Activated CD4-positive, alpha-beta T cell treated with anti-CD3 and anti-CD28 coated beads, Interleukin-2, Interleukin-4, amounts not matched to agents 100 ng/mL and 50 ng/mL, durations not matched to agents 16 hours and 8 hours (primary cell): ENCODE results near the gene PAX5.

ENCODE experiments used
- DNase-seq: peaks from one replicate; pipeline ENCODE4 v3.0.0-alpha.2; 2020; ENCODE audit warnings: low spot score

Gene PAX5

GRCh38 chr9:36802201-36802920 lies 231.7 kb downstream of the PAX5 start:
- no peak for DNase-seq

GRCh38 chr9:36800455-36800854 lies 233.6 kb downstream of the PAX5 start:
- DNase-seq = no peak

DNA sequence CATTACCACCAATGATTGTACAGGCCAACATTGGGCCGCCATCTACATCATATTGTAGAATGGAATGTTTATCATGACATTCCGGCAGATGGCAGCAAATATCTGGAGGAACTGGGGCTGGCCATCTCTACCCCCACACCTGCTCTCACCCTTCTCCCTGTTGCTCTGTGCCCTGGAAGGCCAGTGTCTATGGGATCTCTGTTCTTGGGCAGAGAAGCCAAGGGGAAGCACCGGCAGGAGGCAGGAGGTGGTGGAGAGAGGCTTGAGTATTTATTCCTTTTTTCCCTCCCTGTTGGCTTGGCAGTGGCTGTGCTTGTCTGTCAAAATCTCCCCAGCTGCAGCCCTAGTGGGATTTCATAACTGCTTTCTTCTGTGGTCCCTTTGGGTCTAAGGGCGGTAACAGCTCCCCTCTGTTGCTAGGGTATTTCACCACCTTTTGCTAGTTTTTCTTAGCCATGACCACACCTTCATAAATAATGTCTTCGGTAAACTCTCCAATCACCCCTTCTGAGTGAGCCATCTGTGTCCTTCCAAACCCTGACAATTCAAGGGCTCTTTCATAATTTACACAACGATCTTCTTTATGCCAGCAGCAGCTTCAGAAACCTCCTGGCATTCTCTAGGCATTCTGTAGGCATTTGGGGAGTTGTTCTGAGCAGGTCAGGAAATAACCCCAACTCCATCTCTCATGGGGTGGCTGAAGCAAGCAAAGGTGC lies 235.6 kb downstream of the PAX5 start:
- no peak for DNase-seq

DNA sequence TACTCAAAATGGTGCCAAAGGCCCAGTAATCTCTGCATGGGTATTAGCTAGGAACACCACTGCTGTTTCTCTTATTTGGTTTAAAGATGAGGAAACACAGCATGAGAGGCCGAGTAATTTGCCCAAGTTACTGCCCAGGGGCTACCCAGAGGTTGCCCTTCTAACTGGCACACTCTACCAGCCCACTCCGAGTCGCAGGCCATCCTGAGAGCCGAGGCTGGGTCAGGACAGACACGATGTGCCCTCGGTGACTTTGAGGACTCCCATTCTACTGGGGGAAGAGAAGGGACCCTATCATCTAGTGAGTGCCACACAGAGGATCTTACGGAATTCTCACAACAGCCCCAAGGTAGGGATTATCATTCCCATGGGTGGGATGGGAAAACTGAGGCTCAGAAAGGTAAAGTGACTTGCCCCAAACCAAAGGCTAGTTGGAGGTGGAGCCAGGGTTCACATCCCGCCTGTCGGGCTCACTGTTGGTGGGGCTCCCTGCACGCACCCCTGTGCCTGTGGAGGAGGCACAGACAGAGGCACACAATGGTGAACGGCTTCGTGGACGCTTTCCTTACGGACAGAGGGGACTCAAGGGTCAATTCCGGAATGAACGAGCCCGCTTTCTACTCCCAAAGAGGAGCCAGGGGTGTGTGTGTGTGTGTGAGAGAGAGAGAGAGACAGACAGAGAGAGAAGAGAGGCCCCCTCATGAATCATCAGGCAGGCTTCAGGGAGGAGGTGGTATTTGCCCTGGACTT lies 236.4 kb downstream of the PAX5 start:
- DNase-seq = no peak

- DNase-seq = no peak
Observed at GRCh38 chr9:36796671-36797419, 237.2 kb downstream of the PAX5 start.

DNA sequence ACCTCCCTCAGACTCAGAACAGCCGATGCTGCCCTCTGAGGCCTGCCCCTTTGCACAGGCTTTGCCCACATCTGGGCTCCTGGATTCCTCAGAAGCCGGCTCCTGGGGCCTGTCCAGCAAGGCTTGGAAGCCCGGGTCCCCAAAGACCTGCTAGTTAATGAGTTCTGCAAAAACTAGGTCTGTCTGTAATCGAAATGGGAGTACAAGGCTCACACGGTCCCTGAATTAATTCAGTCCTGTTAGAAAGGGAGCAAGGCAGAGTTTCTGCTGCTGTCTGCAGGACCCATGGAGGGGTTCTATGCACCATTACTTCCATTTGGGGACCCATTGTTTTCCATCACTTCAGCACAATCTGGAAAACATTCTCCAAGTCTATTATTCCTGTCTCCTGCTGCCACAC lies 239.6 kb downstream of the PAX5 start:
- no peak for DNase-seq

- no peak for DNase-seq
Observed at GRCh38 chr9:36793277-36793676, 240.8 kb downstream of the PAX5 start.

DNA sequence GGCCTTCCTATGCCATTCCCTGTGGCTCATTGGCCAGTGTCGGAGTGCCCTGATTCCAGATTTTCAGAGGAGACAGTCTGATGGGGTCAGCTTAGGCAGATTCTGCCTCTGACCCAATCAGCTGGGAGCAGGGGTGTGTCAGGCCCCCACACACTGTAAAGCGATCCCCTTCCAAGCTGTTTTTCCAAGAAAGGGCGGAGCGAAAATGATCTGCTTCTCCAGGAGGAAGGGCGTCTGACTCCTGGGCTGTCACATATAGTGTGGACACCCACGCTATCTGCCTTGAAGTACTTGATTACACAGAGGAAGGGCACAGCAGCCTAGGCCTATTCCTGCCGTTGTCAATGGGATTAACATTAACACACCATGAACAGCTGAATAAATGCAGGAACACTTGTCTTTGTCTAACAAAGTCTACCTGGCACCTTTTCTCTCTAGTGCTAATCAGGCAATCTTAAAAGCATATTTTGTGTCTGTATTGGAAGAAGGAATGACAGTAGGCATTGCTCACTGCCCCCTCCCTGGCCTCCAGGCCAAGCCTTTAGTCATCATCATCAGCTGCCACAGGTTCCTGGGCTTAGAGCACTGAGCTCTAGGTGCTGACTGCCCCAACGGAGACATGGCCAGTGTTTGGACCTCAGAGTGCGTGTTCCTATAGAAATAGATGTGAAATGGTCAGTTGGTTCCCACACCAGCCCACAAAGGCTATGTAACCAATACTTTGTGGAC lies 242.7 kb downstream of the PAX5 start:
- DNase-seq = no peak

- DNase-seq = no peak
Observed at GRCh38 chr9:36789886-36790285, 244.2 kb downstream of the PAX5 start.

GRCh38 chr9:36788534-36788933 lies 245.5 kb downstream of the PAX5 start:
- DNase-seq = no peak

- DNase-seq = no peak
Observed at GRCh38 chr9:36787709-36788108, 246.4 kb downstream of the PAX5 start.
